ENCODE data around the gene BMPR1A. TPM values are rescaled to one million over a fixed set of nuclear protein-coding genes. Genes with fewer than 3 reads are reported as not detected.

BMPR1A gene
- total and polyA plus RNA-seq, 2 experiments from 2014 or later = 14.2 to 82.5 TPM

GRCh38 chr10:86964061-86964846 lies 207.8 kb downstream of the BMPR1A start:
- ATAC-seq = no peak
- no peak for DNase-seq (ENCODE audit: low spot score)
- Histone ChIP-seq H3K4me3 (no peak overlapping the region), H3K36me3 (ENCODE audit: insufficient read depth) (no peaks in the 10 kb centered on the region), H3K9me2 (ENCODE audit: insufficient read depth) (no peaks in the 10 kb centered on the region), H3K79me2 (replicated peaks; ENCODE audit: insufficient read depth) (no peaks in the 10 kb centered on the region), H3K4me2 (no peak overlapping the region), H3K4me1 (ENCODE audit: insufficient read depth) (peaks cover 27% of the 10 kb centered on the region), H4K20me1 (replicated peaks; ENCODE audit: insufficient read depth) (no peaks in the 10 kb centered on the region), H3K27me3 (ENCODE audit: insufficient read depth) (peaks cover 19% of the 10 kb centered on the region), H2AFZ (no peak overlapping the region), H3K27ac (ENCODE audit: low read depth) (no peak overlapping the region), H3F3A (replicated peaks; ENCODE audit: low read depth) (peaks cover 4% of the 10 kb centered on the region; the same call in 1 of the 2 replicates)
- H3K4me3 Mint-ChIP-seq = no peak overlapping the region
- peaks cover 27% of the 10 kb centered on the region for H3K27me3 Mint-ChIP-seq (ENCODE audit: insufficient read depth, low read depth, poor library complexity)
- H3K36me3 Mint-ChIP-seq (ENCODE audit: low read depth) = no peaks in the 10 kb centered on the region
- peaks cover 36% of the 10 kb centered on the region for H3K4me1 Mint-ChIP-seq
- peaks cover 2% of the 10 kb centered on the region; the same call in 1 of the 3 replicates for H3K9me3 Mint-ChIP-seq
- no peak overlapping the region for H3K27ac Mint-ChIP-seq
- TF ChIP-seq POLR2AphosphoS5 (IDR thresholded peaks at IDR 0.05; ENCODE audit: low read depth) = no peak
- no peak for TF ChIP-seq NANOG (IDR thresholded peaks at IDR 0.05; ENCODE audit: borderline replicate concordance)
- no peak for TF ChIP-seq EZH2 (IDR thresholded peaks at IDR 0.05; ENCODE audit: low read depth, unreplicated experiment)
- no peak for TF ChIP-seq ZNF331 (CRISPR knock-in tag; IDR thresholded peaks at IDR 0.05; ENCODE audit: low read depth)
- no peak for TF ChIP-seq ETS1 (IDR thresholded peaks at IDR 0.05)
- no peak for TF ChIP-seq ZNF114 (CRISPR knock-in tag; IDR thresholded peaks at IDR 0.05)
- no peak for TF ChIP-seq REST (IDR thresholded peaks at IDR 0.05; ENCODE audit: unreplicated experiment)
- TF ChIP-seq ZNF462 (CRISPR knock-in tag; IDR thresholded peaks at IDR 0.05) = no peak
- TF ChIP-seq STAT1 (IDR thresholded peaks at IDR 0.05; ENCODE audit: unreplicated experiment) = no peak
- no peak for TF ChIP-seq JUNB (IDR thresholded peaks at IDR 0.05; ENCODE audit: unreplicated experiment)
- no peak for TF ChIP-seq CREB1 (CRISPR knock-in tag; IDR thresholded peaks at IDR 0.05; ENCODE audit: low read depth)
- no peak for TF ChIP-seq CTCF (conservative IDR thresholded peaks at IDR 0.05; ENCODE audit: low read depth in 2 of 2)
- no peak for TF ChIP-seq EZH2phosphoT487 (IDR thresholded peaks at IDR 0.05; ENCODE audit: unreplicated experiment)
